WTC11 (cell line): ENCODE data around the gene CHD3. TPM values are rescaled to one million over a fixed set of nuclear protein-coding genes. Genes with fewer than 3 reads are reported as not detected.

Source experiments
- ATAC-seq: fragments of 200-7000 bp; cut with Tn5 transposase; 2 replicates; pipeline ENCODE4 v1.10.0; 2021; ENCODE audit warnings: mild to moderate bottlenecking, moderate library complexity
- CTCF ChIA-PET: fragments of 300-600 bp; sonication (Branson Sonifier 250); formaldehyde crosslinking; loops from one replicate; lab custom pipeline; 2021; ENCODE audit warnings: antibody characterized with exemption; lab: Charles Lee
- POLR2A ChIA-PET: fragments of 350-600 bp; sonication (Branson Sonifier 250); formaldehyde crosslinking; loops from one replicate; lab custom pipeline; 2021; ENCODE audit warnings: antibody characterized with exemption; lab: Charles Lee
- DNase-seq: peaks from one replicate; pipeline ENCODE4 v3.0.0; 2021; ENCODE audit warnings: low spot score
- H3K27ac Mint-ChIP-seq: 2 replicates; pipeline ENCODE4 v1.8.0; 2021; ENCODE audit warnings: mixed read lengths
- H3K27me3 Mint-ChIP-seq: 2 replicates; pipeline ENCODE4 v1.8.0; 2021; ENCODE audit warnings: low read depth, mild to moderate bottlenecking, moderate library complexity, mixed read lengths
- H3K36me3 Mint-ChIP-seq: 2 replicates; pipeline ENCODE4 v1.8.0; 2021; ENCODE audit warnings: mixed read lengths
- H3K4me1 Mint-ChIP-seq: 2 replicates; pipeline ENCODE4 v1.8.0; 2022; ENCODE audit warnings: mixed read lengths
- H3K4me3 Mint-ChIP-seq: 2 replicates; pipeline ENCODE4 v1.8.0; 2021; ENCODE audit warnings: mild to moderate bottlenecking, moderate library complexity, mixed read lengths
- H3K9me3 Mint-ChIP-seq: 2 replicates; pipeline ENCODE4 v1.8.0; 2021; ENCODE audit warnings: mixed read lengths
- AR ChIP-seq: fragments of 250-450 bp; sonication (Bioruptor Pico); IDR thresholded peaks from 2 replicates; pipeline ENCODE4 v1.9.0; 2021; ENCODE audit warnings: mild to moderate bottlenecking
- ATF3 ChIP-seq: sonication (generic); formaldehyde crosslinking; conservative IDR thresholded peaks from 2 replicates; pipeline ENCODE4 v1.8.1; 2022; ENCODE audit warnings: mild to moderate bottlenecking, missing genetic modification reagents
- E2F1 ChIP-seq: sonication (generic); formaldehyde crosslinking; IDR thresholded peaks from 2 replicates; pipeline ENCODE4 v1.8.0; 2022; ENCODE audit warnings: mild to moderate bottlenecking, missing genetic modification reagents
- FOXP1 ChIP-seq: sonication (generic); formaldehyde crosslinking; IDR thresholded peaks from 2 replicates; pipeline ENCODE4 v1.8.0; 2022; ENCODE audit warnings: missing genetic modification reagents, mild to moderate bottlenecking, moderate library complexity, borderline replicate concordance
- GRHL2 ChIP-seq: fragments of 250-450 bp; sonication (Bioruptor Pico); IDR thresholded peaks from 2 replicates; pipeline ENCODE4 v1.8.0; 2022; ENCODE audit warnings: mild to moderate bottlenecking, moderate library complexity; ENCODE audit not compliant: insufficient replicate concordance, severe bottlenecking
- GTF2I ChIP-seq: fragments of 250-450 bp; sonication (Bioruptor Pico); conservative IDR thresholded peaks from 2 replicates; pipeline ENCODE4 v1.4.0; 2021; ENCODE audit warnings: mild to moderate bottlenecking
- MAX ChIP-seq: sonication (generic); formaldehyde crosslinking; IDR thresholded peaks from 2 replicates; pipeline ENCODE4 v1.8.0; 2022; ENCODE audit warnings: mild to moderate bottlenecking, missing genetic modification reagents
- NR1H2 ChIP-seq: sonication (generic); formaldehyde crosslinking; IDR thresholded peaks from 2 replicates; pipeline ENCODE4 v1.9.0; 2021; ENCODE audit warnings: mild to moderate bottlenecking, moderate library complexity, missing genetic modification reagents
- OVOL2 ChIP-seq: fragments of 250-450 bp; sonication (Bioruptor Pico); IDR thresholded peaks from 2 replicates; pipeline ENCODE4 v1.9.0; 2021; ENCODE audit warnings: mild to moderate bottlenecking, borderline replicate concordance
- PRDM15 ChIP-seq: sonication (generic); formaldehyde crosslinking; IDR thresholded peaks from 2 replicates; pipeline ENCODE4 v1.8.0; 2022; ENCODE audit warnings: missing genetic modification reagents
- PREB ChIP-seq: sonication (generic); formaldehyde crosslinking; IDR thresholded peaks from 2 replicates; pipeline ENCODE4 v1.8.1; 2022; ENCODE audit warnings: mild to moderate bottlenecking, missing genetic modification reagents, moderate library complexity, borderline replicate concordance
- RELA ChIP-seq: sonication (generic); formaldehyde crosslinking; IDR thresholded peaks from 2 replicates; pipeline ENCODE4 v1.8.1; 2022; ENCODE audit warnings: missing genetic modification reagents, mild to moderate bottlenecking, borderline replicate concordance
- TEAD1 ChIP-seq: sonication (generic); formaldehyde crosslinking; IDR thresholded peaks from 2 replicates; pipeline ENCODE4 v1.8.0; 2022; ENCODE audit warnings: mild to moderate bottlenecking, missing genetic modification reagents
- USF2 ChIP-seq: sonication (generic); formaldehyde crosslinking; IDR thresholded peaks from 2 replicates; pipeline ENCODE4 v1.8.1; 2023; ENCODE audit warnings: mild to moderate bottlenecking, missing genetic modification reagents, moderate library complexity
- ZNF219 ChIP-seq: sonication (generic); formaldehyde crosslinking; IDR thresholded peaks from 2 replicates; pipeline ENCODE4 v1.8.0; 2023; ENCODE audit warnings: missing genetic modification reagents, mild to moderate bottlenecking, borderline replicate concordance
- ZNF232 ChIP-seq: sonication (generic); formaldehyde crosslinking; IDR thresholded peaks from 2 replicates; pipeline ENCODE4 v1.8.0; 2022; ENCODE audit warnings: mild to moderate bottlenecking, missing genetic modification reagents
- ZNF396 ChIP-seq: fragments of 250-450 bp; sonication (Bioruptor Pico); IDR thresholded peaks from 2 replicates; pipeline ENCODE4 v1.8.0; 2021; ENCODE audit warnings: mild to moderate bottlenecking, moderate library complexity, borderline replicate concordance
- total RNA-seq: library from RNA; stranded (reverse); gene quantifications from 3 replicates; pipeline ENCODE4 v1.2.3, GENCODE V29; 2021
- TF ChIP-seq, protein P1 (sequence below): fragments of 200-600 bp; IDR thresholded peaks from 2 replicates; pipeline ENCODE4 v1.8.0; 2022; ENCODE audit warnings: antibody characterized with exemption
- TF ChIP-seq, protein P2 (sequence below): sonication (generic); formaldehyde crosslinking; IDR thresholded peaks from 2 replicates; pipeline ENCODE4 v1.8.1; 2023; ENCODE audit warnings: mild to moderate bottlenecking, missing genetic modification reagents

The CHD3 gene
- total RNA-seq, 1 experiment from 2014 or later: 39.5 TPM

DNA sequence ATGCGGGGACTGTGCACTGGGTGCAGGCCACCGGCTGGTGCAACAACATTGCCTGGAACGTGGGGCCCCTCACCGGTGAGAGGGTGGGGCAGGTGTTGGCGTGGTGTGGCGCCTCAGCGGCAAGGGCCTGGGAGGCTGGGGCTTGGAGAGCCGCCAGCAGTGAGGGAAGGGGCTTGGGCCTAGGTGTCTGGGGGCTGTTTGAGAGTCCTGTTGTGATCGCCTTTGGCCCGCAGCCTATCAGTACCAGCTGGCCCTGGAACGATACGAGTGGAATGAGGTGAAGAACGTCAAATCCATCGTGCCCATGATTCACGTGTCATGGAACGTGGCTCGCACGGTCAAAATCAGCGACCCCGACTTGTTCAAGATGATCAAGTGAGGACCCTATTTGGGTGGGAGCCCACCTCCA is 36.3 kb upstream of the CHD3 start (continued):
- no peak for TF ChIP-seq USF2 (CRISPR knock-in tag)
- no peak for TF ChIP-seq TEAD1
- no peak for TF ChIP-seq NR1H2 (CRISPR knock-in tag)
- no peak for TF ChIP-seq ATF3 (CRISPR knock-in tag)
- no peak for TF ChIP-seq RELA
- no peak for TF ChIP-seq ZNF232 (CRISPR knock-in tag)
- no peak for TF ChIP-seq ZNF219 (CRISPR knock-in tag)
- TF ChIP-seq, protein P1, sequence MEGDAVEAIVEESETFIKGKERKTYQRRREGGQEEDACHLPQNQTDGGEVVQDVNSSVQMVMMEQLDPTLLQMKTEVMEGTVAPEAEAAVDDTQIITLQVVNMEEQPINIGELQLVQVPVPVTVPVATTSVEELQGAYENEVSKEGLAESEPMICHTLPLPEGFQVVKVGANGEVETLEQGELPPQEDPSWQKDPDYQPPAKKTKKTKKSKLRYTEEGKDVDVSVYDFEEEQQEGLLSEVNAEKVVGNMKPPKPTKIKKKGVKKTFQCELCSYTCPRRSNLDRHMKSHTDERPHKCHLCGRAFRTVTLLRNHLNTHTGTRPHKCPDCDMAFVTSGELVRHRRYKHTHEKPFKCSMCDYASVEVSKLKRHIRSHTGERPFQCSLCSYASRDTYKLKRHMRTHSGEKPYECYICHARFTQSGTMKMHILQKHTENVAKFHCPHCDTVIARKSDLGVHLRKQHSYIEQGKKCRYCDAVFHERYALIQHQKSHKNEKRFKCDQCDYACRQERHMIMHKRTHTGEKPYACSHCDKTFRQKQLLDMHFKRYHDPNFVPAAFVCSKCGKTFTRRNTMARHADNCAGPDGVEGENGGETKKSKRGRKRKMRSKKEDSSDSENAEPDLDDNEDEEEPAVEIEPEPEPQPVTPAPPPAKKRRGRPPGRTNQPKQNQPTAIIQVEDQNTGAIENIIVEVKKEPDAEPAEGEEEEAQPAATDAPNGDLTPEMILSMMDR: no peak
- TF ChIP-seq PREB (CRISPR knock-in tag): no peak
- TF ChIP-seq GTF2I (CRISPR knock-in tag): no peak
- TF ChIP-seq OVOL2 (CRISPR knock-in tag): no peak
- TF ChIP-seq AR (CRISPR knock-in tag): no peak

DNA sequence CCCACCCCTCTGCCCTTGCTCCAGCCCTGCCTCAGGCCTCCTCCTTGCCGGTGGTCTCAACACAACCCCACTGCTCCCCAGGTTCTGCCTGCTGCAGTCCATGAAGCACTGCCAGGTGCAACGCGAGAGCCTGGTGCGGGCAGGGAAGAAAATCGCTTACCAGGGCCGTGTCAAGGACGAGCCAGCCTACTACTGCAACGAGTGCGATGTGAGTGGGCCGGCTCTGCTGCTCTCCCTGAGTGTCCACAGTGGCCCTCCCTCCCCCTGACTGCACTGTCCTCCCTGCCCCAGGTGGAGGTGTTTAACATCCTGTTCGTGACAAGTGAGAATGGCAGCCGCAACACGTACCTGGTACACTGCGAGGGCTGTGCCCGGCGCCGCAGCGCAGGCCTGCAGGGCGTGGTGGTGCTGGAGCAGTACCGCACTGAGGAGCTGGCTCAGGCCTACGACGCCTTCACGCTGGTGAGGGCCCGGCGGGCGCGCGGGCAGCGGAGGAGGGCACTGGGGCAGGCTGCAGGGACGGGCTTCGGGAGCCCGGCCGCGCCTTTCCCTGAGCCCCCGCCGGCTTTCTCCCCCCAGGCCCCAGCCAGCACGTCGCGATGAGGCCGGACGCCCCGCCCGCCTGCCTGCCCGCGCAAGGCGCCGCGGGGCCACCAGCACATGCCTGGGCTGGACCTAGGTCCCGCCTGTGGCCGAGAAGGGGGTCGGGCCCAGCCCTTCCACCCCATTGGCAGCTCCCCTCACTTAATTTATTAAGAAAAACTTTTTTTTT is 35.5 kb upstream of the CHD3 start:
- H3K27ac Mint-ChIP-seq: no peak overlapping the region
- TF ChIP-seq E2F1 (CRISPR knock-in tag) (0 out of 2 replicates have a peak, but pooled peaks have one; percentile 8), MAX (CRISPR knock-in tag) (peak; percentile 61; the same call in 1 of the 2 replicates), ZNF396 (CRISPR knock-in tag) (no peak), FOXP1 (peak; percentile 77; the same call in 1 of the 2 replicates), USF2 (CRISPR knock-in tag) (0 out of 2 replicates have a peak, but pooled peaks have one; percentile 11), PRDM15 (peak; percentile 22; the same call in 1 of the 2 replicates), GRHL2 (CRISPR knock-in tag) (no peak)
- TF ChIP-seq, protein P2, sequence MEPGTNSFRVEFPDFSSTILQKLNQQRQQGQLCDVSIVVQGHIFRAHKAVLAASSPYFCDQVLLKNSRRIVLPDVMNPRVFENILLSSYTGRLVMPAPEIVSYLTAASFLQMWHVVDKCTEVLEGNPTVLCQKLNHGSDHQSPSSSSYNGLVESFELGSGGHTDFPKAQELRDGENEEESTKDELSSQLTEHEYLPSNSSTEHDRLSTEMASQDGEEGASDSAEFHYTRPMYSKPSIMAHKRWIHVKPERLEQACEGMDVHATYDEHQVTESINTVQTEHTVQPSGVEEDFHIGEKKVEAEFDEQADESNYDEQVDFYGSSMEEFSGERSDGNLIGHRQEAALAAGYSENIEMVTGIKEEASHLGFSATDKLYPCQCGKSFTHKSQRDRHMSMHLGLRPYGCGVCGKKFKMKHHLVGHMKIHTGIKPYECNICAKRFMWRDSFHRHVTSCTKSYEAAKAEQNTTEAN (CRISPR knock-in tag): 0 out of 2 replicates have a peak, but pooled peaks have one; percentile 27

More for the DNA sequence above, 35.5 kb upstream of the CHD3 start:
- ATAC-seq: no peak
- Mint-ChIP-seq H3K36me3 (no peaks in the 10 kb centered on the region), H3K4me1 (peaks cover 30% of the 10 kb centered on the region), H3K27me3 (peaks cover 30% of the 10 kb centered on the region), H3K4me3 (peak overlapping the region; percentile 63), H3K9me3 (no peaks in the 10 kb centered on the region)
- ChIA-PET CTCF (interaction anchor here (0.6 to 1.4 kb wide), 13 partner anchors 8 to 358 kb away, joined by 3 to 7 read pairs (median 3); partner anchors contain the start of gene KDM6B), POLR2A (interaction anchor here (1.0 kb wide), 1 partner anchor 17 kb away, joined by 5 read pairs; no protein-coding TSS in a partner anchor)
- peak; percentile 46 for DNase-seq
